Measurements from ENCODE around the gene OSER1.
"Not testable (repeated sequence)": the region's sequence is repeated elsewhere in the genome, so short reads cannot be mapped to it uniquely, and the experiment has no call there.

The OSER1 gene

DNA sequence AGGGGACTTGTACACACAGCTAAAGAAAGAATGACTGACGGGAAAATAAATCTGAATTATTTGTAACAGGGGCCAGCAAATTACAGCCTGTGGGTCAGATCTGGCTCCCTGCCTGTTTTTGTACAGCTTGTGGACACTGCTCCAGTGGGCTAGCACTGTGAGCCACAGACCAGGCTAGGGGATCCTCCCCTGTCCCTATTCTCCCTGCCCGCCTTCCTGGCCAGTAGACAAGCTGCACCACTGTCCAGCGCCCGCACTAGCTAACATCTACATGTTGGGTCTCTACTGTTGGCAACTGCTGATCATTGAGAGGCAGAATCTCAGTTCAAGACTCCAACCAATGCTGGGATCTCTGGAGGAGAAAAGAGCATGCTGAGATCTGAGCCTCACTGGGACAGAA is 10.7 kb downstream of the OSER1 start:
- DNase-seq, result no peak

DNA sequence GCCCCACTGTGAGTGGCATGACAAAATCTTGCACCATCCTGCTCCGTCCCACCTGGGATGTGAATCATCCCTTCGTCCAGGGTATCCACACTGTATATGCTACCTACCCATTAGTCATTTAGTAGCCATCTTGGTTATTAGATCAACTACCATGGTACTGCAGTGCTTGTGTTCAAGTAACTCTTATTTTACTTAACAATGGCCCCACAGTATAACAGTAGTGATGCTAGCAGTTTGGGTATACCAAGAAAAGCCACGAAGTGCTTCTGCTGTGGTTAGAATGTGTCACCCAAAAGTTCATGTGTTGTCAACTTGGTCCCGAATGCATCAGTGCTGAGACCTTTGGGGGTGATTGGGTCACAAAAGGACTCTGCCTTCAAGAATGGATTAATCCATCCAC is 11.7 kb downstream of the OSER1 start:
- no peak for DNase-seq

DNA sequence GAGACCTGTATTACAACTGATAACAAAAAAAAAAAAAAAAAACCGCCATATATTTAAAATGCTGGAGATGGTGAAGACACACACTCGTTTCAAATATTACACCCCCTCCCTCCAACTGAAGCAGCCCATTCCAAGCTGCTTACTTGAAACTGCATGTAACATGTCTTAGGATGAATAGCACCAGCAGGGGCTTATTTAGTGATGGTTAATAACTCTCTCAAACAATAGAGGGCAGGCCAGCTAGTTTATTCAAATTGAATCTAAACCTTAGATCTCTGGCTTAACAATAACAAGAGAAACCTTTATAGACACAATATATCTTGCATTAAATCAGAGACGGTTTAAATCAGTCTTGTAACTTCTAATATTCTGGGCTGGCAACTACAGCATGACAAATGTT is 14.3 kb downstream of the OSER1 start:
- no peak for DNase-seq

DNA sequence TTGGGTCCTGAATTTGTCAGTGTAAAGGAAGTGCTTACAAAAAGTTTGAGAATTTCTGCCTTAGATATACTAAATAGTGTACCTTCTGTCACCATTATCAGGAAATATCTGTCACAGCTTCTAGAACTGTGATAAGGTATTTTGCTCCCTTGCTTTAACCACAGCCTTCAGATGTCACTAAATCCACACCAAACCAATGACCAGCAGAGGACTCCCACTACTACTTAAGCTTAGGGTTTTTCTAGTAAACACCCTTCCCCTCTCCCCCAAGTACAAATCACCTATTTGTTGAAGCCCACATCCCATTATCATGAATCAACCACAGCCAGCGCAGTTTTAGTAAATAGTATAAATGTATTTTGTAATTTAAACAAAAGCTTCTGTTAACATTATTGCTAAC is 15.0 kb downstream of the OSER1 start:
- DNase-seq, result no peak

DNA sequence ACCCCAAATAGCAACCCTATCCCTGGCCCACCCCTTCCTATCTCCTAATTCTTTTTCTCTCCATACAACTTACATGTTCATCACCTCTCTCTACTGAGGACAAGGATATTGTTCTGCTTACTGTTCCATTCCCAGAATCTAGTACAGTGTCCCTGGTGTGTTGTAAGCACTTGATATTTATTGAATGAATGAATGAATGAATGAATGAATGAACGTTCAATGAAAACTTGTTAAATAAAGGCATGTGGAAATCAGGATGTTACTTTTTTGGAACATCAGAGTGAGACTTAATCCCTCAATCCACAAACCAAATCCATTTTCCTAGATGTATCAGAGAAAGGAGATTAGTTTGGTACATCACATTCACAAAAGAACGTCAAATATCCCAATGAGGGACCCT is 16.8 kb downstream of the OSER1 start:
- no peak for DNase-seq

DNA sequence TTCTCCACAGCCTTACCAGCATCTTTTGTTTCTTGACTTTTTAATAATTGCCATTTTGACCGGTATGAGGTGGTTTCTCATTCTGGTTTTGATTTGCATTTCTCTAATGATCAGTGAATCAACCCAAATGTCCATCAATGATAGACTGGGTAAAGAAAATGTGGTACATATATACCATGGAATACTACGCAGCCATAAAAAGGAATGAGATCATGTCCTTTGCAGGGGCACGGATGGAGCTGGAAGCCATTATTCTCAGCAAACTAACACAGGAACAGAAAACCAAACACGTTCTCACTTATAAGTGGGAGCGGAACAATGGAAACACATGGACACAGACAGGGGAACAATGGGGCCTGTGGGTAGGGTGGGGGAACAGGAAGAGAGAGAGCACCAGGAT is 18.9 kb downstream of the OSER1 start:
- not testable (repeated sequence) for DNase-seq

DNA sequence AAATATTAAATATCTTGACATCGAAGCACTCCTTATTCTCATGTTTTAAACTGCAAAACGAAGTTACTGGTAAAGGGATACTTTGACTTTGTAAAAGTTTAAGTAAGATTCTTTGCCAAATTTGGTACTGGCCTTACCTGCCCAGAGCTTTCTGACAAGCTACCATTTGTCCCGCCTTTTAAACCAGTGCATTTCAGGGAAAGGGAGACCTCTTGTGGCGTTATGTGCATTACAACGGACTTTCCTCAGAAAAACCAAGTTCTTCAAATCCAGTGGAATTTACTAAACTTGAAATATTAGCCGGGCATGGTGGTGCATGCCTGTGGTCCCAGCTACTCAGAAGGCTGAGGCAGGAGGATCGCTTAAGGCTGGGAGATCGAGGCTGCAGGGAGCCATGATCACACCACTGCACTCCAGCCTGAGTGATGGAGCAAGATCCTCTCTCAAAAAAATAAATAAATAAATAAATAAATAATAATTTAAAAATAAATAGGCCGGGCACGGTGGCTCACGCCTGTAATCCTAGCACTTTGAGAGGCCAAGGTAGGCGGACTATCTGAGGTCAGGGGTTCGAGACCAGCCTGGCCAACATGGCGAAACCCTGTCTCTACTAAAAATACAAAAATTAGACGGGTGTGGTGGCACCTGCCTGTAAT is 20.2 kb downstream of the OSER1 start:
- peak; percentile 28 to 38 for DNase-seq

DNA sequence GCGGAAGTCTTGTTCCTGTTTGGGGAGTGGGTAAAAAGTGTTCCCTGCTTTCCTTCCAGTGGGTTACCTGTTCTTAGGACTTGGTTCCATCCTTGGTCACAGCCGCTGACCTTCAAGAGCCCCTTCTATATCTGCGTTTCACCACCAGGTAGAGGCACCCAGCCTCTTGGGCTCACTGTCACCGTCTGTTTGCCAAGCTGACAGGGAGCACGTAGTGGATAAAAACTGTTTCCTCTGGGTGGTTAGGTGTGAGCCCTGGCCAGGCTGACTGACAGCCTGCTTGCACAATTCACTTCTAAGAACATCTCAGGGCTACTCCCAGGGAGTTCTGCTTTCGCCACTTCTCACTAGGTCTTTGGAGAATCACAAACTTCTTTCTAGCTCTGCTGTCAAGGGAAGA is 21.8 kb downstream of the OSER1 start:
- no peak for DNase-seq

DNA sequence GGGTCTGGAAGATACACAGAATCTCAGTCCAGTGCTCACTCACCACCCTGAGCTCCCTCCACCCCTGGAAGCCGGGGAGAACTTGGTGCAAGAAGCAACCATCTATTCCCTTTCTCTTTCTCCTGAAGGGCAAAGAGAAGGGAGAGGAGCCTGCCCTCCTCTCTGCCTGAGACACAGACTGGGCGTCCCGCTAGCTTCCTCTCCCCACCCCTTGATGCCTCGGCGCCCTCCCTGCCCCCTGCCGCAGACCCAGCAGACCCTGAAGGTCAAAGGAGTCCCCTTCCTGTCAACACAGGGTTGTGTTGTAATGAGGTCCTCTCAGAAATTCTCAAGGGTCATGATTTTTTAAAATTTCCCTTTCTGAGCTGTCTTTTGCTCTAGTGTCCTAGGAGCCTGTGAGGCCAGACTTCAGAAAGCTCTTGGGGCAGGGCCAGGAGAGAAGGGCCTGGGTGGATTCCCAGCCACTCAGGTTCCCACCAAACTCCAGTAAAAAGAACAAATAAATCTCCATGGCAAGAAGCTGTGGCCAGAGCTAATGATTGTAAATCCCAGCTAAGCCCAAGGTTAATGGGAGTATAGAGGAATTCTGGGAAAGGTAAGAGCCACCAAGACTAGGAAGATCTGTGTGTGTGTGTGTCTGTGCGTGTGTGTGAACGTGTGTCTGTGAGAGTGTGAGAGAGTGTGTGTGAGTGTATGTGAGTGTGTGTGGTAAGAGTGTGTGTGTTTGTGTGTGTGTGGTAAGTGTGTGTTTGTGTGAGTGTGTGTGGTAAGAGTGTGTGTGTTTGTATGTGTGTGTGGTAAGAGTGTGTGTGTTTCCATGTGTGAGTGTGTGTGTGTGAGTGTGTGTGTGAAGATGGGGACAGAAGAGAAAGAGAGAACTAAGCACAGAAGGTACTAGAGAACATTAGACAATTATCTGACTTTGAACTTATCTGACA is 22.5 kb downstream of the OSER1 start:
- DNase-seq, result no peak

DNA sequence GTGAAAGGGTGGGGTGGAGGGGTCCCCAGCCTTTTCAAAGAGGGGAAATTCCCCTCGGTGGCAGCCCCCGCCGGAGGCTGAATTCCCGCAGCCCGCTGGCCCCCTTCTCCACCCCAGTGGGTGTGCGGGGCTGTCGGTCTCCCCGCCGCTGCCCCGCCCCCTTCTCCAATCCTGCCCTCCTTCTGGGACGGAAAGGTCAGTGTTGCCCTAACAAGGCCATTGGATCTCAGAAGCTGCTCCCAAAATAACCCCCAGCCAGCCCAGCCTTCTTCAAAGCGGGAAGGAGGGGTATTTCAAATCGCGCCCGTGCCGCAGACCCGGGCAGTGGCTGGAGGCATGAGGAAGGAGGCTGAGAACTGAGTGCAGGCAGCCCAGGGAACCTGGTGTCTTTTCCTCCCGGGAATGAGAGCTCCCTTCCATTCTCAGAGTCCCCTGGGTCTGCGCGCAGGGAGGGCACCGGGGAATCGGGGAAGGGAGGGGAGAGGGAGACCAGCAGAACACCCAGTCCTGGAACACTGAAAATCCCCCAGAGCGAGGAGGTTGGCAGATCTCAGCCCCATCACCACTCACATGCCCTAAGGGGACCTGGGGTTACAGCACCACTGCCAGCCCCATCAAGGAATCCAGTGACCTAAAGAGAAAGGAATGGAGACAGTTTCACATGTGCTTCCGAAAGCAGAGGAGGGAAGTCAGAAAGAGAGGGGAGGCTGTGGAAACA is 23.4 kb downstream of the OSER1 start, which contains the start of gene JPH2:
JPH2 (minus strand) TSS at position 135 of the 718 bp plus-strand sequence. CDS start 483 bp downstream, outside the sequence.
- no peak for DNase-seq

DNA sequence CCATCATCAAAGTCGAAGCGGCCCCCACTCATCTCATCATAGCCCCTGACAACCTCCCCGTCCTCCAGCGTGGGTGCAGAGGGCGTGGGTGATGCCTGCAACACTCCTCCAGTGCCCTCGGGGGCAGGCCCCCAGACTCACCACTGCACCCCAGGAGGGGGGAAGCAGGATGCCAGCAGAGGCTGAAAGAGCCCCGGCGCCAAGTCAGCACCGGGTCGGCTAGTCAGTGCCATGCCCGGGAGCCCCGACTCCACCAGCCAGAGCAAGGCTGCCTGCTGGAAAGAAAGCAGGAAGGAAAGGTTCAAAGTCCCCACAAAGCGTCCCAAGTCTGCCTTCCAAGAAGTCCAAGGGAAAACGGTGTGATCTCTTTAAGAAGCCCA is 23.9 kb downstream of the OSER1 start:
- no peak for DNase-seq

DNA sequence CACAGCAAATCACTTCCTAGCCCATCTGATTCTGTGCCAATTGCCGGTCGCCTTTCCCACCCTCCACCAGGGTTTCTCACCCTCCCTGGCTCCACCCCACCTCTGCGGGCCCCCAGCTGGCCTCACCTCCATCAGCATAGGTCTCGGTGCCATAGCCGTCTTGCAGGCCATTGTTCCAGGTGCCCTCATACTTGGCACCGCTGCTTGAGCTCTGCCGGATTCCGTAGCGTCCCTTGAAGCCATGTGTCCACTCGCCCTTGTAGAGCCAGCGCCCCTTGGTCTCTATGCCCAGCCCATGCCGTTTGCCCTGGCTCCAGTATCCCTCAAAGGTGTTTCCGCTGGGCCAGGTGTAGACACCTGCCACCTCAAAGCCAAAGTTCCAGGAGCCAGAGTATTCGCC is 24.4 kb downstream of the OSER1 start:
- no peak for DNase-seq

DNA sequence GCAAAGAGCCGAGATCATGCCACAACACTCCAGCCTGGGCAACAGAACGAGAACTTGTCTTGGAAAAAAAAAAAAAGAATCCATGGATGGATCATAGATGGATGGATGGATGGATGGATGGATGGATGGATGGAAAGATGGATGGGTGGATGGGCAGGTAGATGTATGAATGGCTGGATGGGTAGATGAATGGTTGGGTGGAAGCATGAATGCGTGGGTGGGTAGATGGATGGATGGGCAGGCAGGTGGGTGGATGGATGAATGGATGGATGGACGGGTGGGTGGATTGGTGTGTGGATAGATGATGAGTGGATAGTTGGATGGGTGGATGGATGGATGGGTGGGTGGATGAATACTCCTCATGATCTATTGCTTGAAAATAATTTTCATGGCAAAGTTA is 25.0 kb downstream of the OSER1 start:
- DNase-seq, result no peak

DNA sequence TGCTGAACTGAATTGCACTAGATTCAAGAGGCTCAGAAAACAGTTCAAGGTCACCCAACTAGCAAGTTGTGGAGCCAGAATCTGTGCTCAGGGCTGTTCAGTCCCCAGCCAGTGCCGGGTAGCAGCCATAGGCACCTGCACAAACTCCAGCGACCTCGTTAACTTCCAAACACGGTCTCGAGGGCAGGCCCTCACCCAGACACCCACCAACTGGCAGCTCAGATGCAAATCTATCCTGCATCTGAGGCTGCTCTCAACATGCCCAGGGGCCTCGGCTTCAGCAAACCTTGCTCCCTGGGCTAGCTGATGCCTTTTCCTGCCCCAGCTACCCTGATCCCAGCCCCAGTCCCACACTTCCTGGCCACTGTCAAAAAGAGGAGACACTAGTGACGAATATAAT is 27.3 kb downstream of the OSER1 start:
- no peak for DNase-seq

DNA sequence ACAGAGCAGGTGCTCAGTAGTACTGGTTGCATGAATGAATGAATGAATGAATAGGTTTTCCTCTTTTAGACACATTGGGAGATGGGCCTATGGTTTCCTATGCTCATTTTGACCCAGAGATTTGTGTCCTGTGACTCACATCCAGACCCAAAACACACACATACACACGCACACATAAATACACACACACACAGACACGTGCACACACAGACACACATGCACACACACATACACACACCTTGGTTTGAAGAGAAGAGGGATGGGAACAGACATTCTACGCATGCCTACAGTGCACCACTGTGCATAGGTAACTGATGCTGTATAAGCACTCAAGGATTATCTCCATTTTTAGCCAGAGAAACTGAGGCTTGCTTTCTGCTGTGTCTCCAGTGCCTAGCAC is 27.7 kb downstream of the OSER1 start:
- no peak for DNase-seq

DNA sequence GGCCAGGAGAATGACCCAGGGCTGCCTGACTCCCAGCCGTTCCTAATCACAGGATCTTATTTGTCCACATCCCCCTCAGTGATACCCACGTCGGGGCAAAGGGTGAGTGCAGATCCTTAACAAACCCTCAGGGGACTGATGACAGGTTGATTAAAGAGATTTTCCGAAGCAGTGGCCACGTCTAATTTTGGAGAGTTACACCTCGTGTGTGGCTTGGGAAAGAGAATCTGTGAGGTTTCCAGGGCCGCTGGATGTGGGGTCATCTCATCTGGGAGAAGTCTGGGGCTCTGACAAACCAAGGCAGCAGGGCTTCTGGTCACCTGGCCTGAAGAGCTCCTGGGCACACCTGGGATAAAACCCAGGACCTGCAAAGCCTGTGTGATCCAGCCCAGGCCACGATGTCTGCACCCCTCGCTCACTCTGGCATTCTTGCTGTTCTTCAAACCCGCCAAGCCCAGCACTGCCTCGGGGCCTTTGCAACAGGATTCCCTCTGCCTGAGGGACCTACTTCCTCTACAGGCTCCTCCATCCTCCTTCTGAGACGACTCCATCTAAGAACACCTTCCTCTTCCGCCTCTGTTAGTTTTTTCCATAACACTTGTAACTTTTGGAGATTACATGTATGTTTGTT is 28.3 kb downstream of the OSER1 start:
- DNase-seq, result no peak

DNA sequence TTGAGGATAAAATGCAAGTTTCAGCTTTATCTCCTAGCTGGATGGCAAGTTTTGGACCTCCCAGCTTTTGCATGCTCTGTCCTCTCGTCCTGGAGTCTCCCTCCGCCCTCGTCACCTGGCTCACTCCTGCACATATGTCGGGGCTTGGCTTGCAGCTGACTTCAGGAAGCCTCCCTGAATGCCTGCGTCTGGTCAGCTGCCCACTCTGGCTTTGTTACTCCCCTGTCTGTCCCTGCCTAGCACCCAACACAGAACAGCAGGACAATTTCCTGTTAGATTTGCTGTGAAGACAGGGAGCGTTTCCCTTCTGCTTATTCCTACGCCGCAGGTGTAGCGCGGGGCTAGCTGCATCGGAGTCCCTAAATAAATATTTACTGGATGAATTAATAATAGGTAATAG is 29.0 kb downstream of the OSER1 start:
- DNase-seq, result no peak

DNA sequence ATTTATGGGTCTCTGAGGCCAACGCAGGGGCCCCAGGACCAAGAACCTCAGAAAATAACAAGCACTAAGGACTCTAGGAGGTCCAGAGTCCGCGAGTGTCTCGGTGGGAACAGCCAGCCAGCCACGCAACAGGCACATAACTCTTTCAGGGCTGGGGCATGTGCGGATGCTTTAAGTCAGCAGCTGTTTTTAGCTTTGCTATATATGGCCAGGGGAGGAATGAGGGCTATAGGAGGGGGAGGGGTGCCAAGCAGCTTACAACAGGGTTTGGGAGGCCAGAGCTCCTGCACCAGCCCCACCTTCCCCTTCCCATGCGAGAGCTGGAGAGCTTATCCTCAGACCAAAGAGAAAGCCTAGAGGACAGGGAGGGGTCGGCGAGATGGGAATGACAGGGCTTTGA is 29.8 kb downstream of the OSER1 start:
- no peak for DNase-seq

DNA sequence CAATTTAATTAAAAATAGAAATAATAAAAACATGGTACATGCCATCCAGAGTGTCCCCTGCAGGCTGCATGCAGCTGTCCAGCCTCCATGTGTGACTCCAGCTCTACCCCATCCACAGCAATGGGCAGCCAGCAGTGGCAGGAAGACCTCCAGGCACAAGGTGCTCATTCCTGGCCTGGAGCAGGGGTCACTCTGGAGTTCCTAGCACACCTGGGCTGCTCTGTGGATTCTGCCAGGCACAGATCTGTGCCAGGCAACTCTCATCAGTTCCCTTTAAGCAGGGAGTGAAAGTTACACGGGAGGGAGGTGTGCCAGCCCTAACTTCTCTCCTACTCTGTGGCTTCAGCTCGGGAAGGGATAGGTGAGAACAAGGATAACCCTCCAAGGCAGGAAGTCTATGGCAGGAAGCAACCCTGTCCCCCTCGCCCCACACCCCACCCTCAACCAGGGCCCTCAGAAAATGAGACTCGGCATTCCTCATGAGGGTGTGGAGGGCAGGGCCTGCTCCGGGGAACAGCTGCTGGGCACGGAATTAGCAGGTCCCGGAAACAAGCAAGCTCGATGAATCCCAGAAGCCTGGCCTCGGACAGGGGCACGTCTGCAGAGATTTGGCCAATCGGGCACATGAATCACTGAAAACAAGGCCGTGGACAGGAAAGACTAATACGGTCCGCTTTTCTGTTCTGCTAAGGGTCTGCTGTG is 33.6 kb downstream of the OSER1 start:
- DNase-seq, result no peak

DNA sequence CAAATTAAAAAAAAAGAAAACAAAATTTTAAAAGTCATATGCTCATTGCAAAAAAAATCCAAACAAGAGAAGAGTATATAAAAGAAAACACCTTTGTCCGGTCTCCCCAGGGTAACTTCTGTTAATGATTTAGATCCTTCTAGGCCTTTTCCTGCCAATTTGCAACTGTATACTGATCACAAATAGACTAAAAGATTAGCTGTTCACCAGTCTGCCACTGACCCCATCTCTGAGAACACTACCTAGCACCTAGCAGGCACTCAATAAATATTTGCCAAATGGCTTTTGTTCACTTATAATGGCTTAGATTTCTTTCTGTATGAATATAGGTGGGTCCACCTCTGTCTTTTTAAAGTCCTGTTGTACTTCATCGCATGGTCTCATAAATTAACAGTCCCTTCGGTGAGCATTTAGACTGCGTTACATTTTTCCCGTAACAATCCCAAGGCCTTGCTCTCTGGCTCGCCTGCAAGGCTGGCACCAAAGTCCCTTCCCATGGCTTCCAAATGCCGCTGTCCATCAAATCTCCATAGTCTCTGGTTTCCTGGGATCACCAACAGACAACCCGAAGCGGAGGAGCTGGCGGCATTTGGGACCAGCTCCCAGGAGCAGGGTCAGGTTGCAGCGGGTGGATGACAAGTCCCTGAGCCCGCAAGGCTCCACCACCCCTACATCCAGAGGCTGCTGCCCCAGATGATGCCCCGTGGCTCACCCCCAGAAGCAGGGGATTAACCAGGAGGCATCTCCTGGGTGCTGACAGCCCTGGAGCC is 35.4 kb downstream of the OSER1 start:
- DNase-seq, result no peak

DNA sequence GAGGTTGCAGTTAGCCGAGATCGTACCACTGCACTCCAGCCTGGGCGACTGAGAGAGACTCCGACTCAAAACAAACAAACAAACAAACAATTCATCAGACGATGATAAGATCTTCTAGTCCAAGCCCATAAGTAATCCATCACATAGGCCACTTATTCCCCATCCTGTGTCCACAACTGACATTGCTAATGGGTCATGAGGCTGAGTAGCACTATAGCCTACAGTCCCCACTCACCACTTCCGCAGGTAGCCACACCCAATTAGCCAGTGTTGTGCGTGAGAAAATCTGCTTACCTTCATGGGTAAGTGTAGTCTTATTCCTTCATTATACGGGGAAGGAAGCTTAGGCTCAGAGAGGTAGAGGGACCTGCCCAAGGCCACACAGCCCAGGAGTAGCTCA is 36.7 kb downstream of the OSER1 start:
- no peak for DNase-seq

DNA sequence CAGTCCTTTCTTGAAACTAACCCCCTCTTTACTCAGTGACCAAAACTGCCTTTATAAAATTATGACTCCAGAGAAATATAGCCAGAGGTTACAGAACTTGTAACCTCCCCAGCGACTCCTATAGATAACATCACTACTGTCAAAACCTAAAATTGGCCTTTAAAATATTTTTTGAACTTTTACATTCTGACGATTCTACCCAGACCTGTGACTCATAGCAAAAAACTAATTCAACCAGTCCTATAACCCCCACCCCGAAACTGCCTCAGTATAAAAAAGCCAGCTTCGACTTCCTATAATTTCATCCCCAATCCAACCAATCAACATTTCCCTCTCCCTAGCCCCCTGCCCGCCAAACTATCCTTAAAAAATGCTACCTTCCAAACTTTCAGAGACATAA is 37.5 kb downstream of the OSER1 start:
- DNase-seq, result no peak

All from activated CD4-positive, alpha-beta T cell treated with anti-CD3 and anti-CD28 coated beads, Interleukin-2, amount 50 U/mL, for 4 hours (primary cell).